ENCODE data around the gene MYBPC2.

MYBPC2 gene

GRCh38 chr19:50413531-50413930 lies 19.2 kb upstream of the MYBPC2 start:
- Histone ChIP-seq H3K9ac (ENCODE audit: low read depth, low read length) (no peak overlapping the region), H3K27me3 (ENCODE audit: control insufficient read depth, insufficient read depth, low read length) (no peaks in the 10 kb centered on the region), H3K4me3 (ENCODE audit: low read depth, low read length) (no peak overlapping the region), H3K4me1 (ENCODE audit: control insufficient read depth, insufficient read depth, low read length) (no peaks in the 10 kb centered on the region), H3K9me3 (ENCODE audit: control insufficient read depth, insufficient read depth, low read length) (no peaks in the 10 kb centered on the region), H3K36me3 (ENCODE audit: control insufficient read depth, insufficient read depth, low read length) (peaks cover 30% of the 10 kb centered on the region)

DNA sequence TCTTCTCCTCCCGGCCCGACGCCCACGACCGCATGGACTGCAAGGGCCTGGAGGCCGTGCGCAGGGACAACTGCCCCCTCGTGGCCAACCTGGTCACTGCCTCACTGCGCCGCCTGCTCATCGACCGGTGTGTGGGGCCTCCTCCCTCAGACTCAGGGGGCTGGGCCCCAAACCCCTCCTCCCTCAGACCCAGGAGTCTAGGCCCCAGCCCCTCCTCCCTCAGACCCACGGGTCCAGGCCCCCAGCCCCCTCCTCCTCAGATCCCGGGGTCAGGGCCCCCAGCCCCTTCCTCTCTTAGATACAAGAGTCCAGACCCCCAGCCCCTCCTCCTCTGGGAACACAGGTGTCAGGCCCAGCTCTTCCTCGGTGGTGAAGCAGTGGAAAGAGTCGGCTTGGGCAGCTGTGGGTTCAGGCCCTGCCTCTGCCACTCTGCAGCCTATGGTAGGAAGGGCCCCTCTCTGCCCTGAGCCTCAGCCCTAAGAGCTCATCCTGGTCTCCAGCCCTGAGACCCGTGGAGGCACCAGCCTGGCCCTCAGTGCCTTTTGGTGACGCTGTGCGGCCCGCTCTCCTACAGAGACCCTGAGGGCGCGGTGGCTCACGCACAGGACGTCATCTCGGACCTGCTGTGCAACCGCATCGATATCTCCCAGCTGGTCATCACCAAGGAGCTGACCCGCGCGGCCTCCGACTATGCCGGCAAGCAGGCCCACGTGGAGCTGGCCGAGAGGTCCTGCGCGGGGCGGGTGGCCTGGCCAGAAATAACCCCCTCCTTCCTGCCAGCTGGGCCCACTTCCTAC lies 17.6 kb upstream of the MYBPC2 start:
- peaks cover 15% of the 10 kb centered on the region for H3K36me3 ChIP-seq (ENCODE audit: control insufficient read depth, insufficient read depth, low read length)
- H3K9me3 ChIP-seq (ENCODE audit: control insufficient read depth, insufficient read depth, low read length), result no peaks in the 10 kb centered on the region
- H3K27me3 ChIP-seq (ENCODE audit: control insufficient read depth, insufficient read depth, low read length), result no peaks in the 10 kb centered on the region
- peak overlapping the region; percentile 32 for H3K9ac ChIP-seq (ENCODE audit: low read depth, low read length)
- H3K4me3 ChIP-seq (ENCODE audit: low read depth, low read length), result no peak overlapping the region
- no peaks in the 10 kb centered on the region for H3K4me1 ChIP-seq (ENCODE audit: control insufficient read depth, insufficient read depth, low read length)

GRCh38 chr19:50415661-50416033 lies 17.0 kb upstream of the MYBPC2 start:
- Histone ChIP-seq H3K4me1 (ENCODE audit: control insufficient read depth, insufficient read depth, low read length) (peaks cover 3% of the 10 kb centered on the region), H3K9me3 (ENCODE audit: control insufficient read depth, insufficient read depth, low read length) (no peaks in the 10 kb centered on the region), H3K9ac (ENCODE audit: low read depth, low read length) (no peak overlapping the region), H3K4me3 (ENCODE audit: low read depth, low read length) (no peak overlapping the region), H3K27me3 (ENCODE audit: control insufficient read depth, insufficient read depth, low read length) (no peaks in the 10 kb centered on the region), H3K36me3 (ENCODE audit: control insufficient read depth, insufficient read depth, low read length) (peaks cover 12% of the 10 kb centered on the region)

DNA sequence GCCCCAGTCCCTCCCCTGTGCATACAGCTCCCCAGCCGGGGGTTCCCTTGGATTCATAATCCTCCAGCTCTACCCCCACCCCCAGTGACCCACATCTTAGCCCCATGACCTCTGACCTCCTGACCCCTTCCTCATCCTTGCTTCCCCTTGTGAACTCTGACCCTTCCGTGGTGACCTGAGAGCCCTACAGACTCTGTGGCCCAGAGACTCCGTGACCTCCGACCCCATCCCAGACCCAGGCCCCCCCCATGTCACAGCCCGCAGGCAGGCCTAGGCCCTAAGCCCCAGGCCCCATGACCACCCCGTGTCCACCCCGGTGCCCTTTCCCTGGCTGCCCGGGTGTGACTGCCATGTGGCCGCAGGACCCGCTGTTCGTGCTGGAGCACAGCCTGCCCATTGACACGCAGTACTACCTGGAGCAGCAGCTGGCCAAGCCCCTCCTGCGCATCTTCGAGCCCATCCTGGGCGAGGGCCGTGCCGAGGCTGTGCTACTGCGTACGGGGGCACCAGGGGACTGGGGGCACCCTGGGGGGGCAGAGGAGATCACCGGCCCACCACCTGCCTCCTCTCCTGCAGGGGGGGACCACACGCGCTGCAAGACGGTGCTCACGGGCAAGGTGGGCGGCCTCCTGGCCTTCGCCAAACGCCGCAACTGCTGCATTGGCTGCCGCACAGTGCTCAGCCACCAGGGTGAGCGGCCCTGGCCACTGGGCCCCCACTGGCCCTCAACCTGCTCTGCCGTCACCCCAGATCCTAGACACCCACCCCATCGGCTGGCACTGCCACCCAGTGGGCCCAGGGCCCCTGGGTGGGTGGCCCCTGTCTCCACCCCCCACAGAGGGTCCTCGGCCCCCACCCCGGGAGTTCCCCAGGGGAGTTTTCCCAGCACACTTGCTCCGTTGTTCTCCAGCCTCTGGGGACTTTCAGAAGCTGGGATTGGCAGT lies 16.4 kb upstream of the MYBPC2 start:
- H3K27me3 ChIP-seq (ENCODE audit: control insufficient read depth, insufficient read depth, low read length), result no peaks in the 10 kb centered on the region
- H3K36me3 ChIP-seq (ENCODE audit: control insufficient read depth, insufficient read depth, low read length), result peaks cover 11% of the 10 kb centered on the region
- H3K9me3 ChIP-seq (ENCODE audit: control insufficient read depth, insufficient read depth, low read length), result no peaks in the 10 kb centered on the region
- peaks cover 3% of the 10 kb centered on the region for H3K4me1 ChIP-seq (ENCODE audit: control insufficient read depth, insufficient read depth, low read length)
- no peak overlapping the region for H3K9ac ChIP-seq (ENCODE audit: low read depth, low read length)
- H3K4me3 ChIP-seq (ENCODE audit: low read depth, low read length), result no peak overlapping the region

DNA sequence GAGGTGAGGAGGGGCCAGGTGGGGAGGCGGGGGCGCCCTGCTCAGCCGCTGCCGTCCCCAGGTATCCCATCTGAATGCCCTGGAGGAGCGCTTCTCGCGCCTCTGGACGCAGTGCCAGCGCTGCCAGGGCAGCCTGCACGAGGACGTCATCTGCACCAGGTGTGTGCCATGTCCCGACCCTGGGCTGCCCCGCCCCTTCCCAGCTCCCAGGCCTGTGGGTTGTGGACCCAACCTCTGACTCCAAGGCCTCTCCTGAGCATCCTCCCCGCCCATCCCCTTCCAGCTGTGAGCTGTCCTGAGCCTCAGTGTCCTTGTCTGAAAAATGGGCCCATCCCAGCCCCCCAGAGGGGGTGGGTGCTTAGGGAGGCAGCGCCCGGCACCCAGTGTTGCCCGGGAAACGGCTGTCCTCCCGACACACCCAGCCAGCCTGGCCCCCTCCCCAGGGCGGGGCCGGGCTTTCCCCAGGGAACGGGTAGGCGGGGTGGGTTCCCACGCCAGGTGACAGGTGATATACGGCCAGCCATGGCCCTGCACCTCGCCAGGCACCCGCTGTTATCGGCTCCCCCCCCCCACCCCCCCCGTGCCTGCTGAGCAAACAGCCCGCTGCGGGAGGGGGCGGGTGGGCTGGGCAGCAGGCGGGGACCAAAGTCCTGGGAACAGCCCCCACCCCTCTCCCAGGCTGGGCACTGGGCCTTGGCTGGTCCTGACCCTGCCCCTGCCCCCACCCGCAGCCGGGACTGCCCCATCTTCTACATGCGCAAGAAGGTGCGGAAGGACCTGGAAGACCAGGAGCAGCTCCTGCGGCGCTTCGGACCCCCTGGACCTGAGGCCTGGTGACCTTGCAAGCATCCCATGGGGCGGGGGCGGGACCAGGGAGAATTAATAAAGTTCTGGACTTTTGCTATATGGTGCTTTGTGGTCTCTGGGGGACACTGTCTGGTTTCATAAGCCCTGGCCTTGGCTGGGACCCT lies 15.3 kb upstream of the MYBPC2 start:
- Histone ChIP-seq H3K4me1 (ENCODE audit: control insufficient read depth, insufficient read depth, low read length) (peaks cover 3% of the 10 kb centered on the region), H3K4me3 (ENCODE audit: low read depth, low read length) (peak overlapping the region; percentile 96), H3K27me3 (ENCODE audit: control insufficient read depth, insufficient read depth, low read length) (no peaks in the 10 kb centered on the region), H3K9me3 (ENCODE audit: control insufficient read depth, insufficient read depth, low read length) (no peaks in the 10 kb centered on the region), H3K9ac (ENCODE audit: low read depth, low read length) (no peak overlapping the region), H3K36me3 (ENCODE audit: control insufficient read depth, insufficient read depth, low read length) (peaks cover 16% of the 10 kb centered on the region)

DNA sequence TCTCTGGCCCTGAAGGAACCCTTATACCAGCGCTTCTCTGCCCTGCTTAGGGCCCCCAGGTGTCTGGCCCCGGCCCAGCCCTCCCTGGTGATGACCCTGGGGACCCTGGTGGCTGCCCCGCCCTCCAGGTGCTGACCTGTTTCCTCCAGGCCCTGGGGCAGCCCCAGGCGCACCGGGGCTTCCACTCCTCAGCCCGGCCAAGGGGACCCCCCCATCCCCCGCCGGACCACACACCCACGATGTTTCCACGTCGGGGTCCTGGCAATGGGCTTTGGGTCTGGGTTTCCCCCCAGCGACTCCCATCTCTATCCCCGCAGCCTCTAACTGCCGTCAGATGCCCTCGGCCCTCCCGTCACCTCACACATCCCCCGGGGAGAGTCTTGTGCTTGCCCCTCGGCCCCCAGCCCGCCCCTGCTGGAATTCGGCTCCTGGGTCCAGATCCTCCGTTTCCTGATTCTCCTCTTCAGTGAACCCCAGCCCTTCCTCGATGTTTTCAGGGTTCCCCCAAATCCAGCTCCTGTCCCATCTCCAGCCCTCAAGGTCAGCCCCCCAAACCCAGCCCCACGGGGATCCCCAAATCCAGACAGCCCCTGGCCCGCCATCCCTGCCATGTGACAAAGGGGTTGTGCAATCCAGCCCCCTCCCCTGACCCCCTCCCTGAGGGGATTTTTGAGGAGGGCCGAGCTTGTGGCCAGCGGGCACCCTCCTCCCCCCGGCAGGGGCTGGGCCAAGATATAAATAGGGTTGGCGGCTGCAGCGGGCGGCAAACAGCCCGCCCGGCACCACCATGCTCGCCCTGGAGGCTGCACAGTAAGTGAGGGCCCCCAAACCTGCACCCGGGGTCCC lies 14.3 kb upstream of the MYBPC2 start, which contains the start of gene SPIB:
TSS of gene SPIB (plus strand) at position 763 of the 846 bp plus-strand sequence. CDS start at position 788, 25 bp downstream.
- Histone ChIP-seq H3K4me3 (ENCODE audit: low read depth, low read length) (peak within 1 kb of the TSS; percentile 96), H3K36me3 (ENCODE audit: control insufficient read depth, insufficient read depth, low read length) (peaks cover 21% of the 10 kb centered on the region), H3K27me3 (ENCODE audit: control insufficient read depth, insufficient read depth, low read length) (no peaks in the 10 kb centered on the region), H3K4me1 (ENCODE audit: control insufficient read depth, insufficient read depth, low read length) (peaks cover 3% of the 10 kb centered on the region), H3K9ac (ENCODE audit: low read depth, low read length) (peak within 1 kb of the TSS; percentile 24), H3K9me3 (ENCODE audit: control insufficient read depth, insufficient read depth, low read length) (no peaks in the 10 kb centered on the region)

- Histone ChIP-seq H3K9me3 (ENCODE audit: control insufficient read depth, insufficient read depth, low read length) (no peaks in the 10 kb centered on the region), H3K9ac (ENCODE audit: low read depth, low read length) (peak overlapping the region; percentile 24), H3K27me3 (ENCODE audit: control insufficient read depth, insufficient read depth, low read length) (no peaks in the 10 kb centered on the region), H3K4me1 (ENCODE audit: control insufficient read depth, insufficient read depth, low read length) (peaks cover 3% of the 10 kb centered on the region), H3K4me3 (ENCODE audit: low read depth, low read length) (peak overlapping the region; percentile 96), H3K36me3 (ENCODE audit: control insufficient read depth, insufficient read depth, low read length) (peaks cover 21% of the 10 kb centered on the region)
Observed at GRCh38 chr19:50419022-50419579, 13.6 kb upstream of the MYBPC2 start.

DNA sequence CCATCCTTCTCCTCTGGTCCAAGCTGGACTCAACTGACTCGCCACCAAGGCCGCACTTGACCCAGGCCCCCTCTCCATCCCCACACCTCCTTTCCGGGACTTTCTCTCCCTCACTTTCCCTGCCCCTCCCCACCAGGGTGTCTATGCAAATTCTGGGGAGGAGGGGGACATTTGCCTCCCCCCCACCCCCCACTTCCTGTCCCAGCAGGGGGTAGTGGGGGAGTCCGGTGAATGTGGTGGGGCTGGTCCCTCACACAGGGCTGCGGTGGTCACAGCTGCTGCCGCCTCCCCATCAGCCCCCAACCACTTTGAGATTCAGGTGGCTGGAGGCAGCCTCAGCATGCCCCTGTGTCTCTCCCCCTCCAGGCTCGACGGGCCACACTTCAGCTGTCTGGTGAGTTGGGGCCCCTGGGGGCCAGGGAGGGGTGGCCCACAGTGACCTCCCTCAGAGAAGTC lies 13.1 kb upstream of the MYBPC2 start:
- Histone ChIP-seq H3K27me3 (ENCODE audit: control insufficient read depth, insufficient read depth, low read length) (no peaks in the 10 kb centered on the region), H3K9ac (ENCODE audit: low read depth, low read length) (no peak overlapping the region), H3K4me1 (ENCODE audit: control insufficient read depth, insufficient read depth, low read length) (peaks cover 3% of the 10 kb centered on the region), H3K36me3 (ENCODE audit: control insufficient read depth, insufficient read depth, low read length) (peaks cover 23% of the 10 kb centered on the region), H3K9me3 (ENCODE audit: control insufficient read depth, insufficient read depth, low read length) (no peaks in the 10 kb centered on the region), H3K4me3 (ENCODE audit: low read depth, low read length) (peak overlapping the region; percentile 96)

GRCh38 chr19:50420127-50420526 lies 12.6 kb upstream of the MYBPC2 start:
- Histone ChIP-seq H3K36me3 (ENCODE audit: control insufficient read depth, insufficient read depth, low read length) (peaks cover 23% of the 10 kb centered on the region), H3K9me3 (ENCODE audit: control insufficient read depth, insufficient read depth, low read length) (no peaks in the 10 kb centered on the region), H3K4me3 (ENCODE audit: low read depth, low read length) (peak overlapping the region; percentile 96), H3K9ac (ENCODE audit: low read depth, low read length) (no peak overlapping the region), H3K4me1 (ENCODE audit: control insufficient read depth, insufficient read depth, low read length) (peaks cover 3% of the 10 kb centered on the region), H3K27me3 (ENCODE audit: control insufficient read depth, insufficient read depth, low read length) (no peaks in the 10 kb centered on the region)

DNA sequence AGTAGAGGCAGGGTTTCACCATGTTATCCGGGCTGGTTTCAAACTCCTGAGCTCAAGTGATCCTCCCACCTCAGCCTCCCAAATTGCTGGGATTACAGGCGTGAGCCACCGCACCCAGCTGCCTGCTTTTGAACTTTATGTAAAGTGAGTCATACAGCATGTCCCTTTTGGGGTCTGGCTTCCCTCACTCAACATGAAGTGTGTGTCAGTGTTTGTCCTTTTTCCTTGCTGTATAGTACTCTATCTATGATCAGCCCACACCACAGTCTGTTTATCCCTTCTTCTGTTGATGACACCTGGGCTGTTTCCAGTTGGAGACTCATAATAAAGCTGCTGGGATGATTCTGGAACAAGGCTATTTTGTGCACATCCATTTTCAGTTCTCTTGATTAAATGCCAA lies 11.9 kb upstream of the MYBPC2 start:
- Histone ChIP-seq H3K4me3 (ENCODE audit: low read depth, low read length) (no peak overlapping the region), H3K9ac (ENCODE audit: low read depth, low read length) (no peak overlapping the region)

More for the DNA sequence above, 11.9 kb upstream of the MYBPC2 start:
- Histone ChIP-seq H3K4me1 (ENCODE audit: control insufficient read depth, insufficient read depth, low read length) (peaks cover 3% of the 10 kb centered on the region), H3K36me3 (ENCODE audit: control insufficient read depth, insufficient read depth, low read length) (peaks cover 23% of the 10 kb centered on the region), H3K27me3 (ENCODE audit: control insufficient read depth, insufficient read depth, low read length) (no peaks in the 10 kb centered on the region), H3K9me3 (ENCODE audit: control insufficient read depth, insufficient read depth, low read length) (no peaks in the 10 kb centered on the region)

Measured in iPS-15b (cell line).